Activated T-cell treated with anti-CD3 and anti-CD28 coated beads for 48 hours (primary cell): ENCODE results near the gene RNF223.
A peak's percentile ranks its signal among the peaks of the same experiment; 100 is the strongest.

Experiments
- DNase-seq: peaks from one replicate; pipeline ENCODE4 v3.0.0-alpha.2; 2020; ENCODE audit warnings: low read depth

The RNF223 gene

GRCh38 chr1:1073743-1074587 lies at the start of gene RNF223:
Gene RNF223, minus strand, starts transcription at chr1:1074306. Its CDS starts 1,740 bp downstream, at chr1:1072566.
- no peak for DNase-seq

GRCh38 chr1:1122981-1123480 lies 48.9 kb upstream of the RNF223 start:
- DNase-seq: no peak

- DNase-seq: peak; percentile 79
These were observed 48.1 kb upstream of the RNF223 start for GRCh38 chr1:1122078-1122811.

GRCh38 chr1:1121611-1122077 lies 47.5 kb upstream of the RNF223 start:
- DNase-seq: no peak

- DNase-seq: no peak
These were observed 46.9 kb upstream of the RNF223 start for GRCh38 chr1:1120866-1121591.

- no peak for DNase-seq
These were observed 46.0 kb upstream of the RNF223 start for GRCh38 chr1:1120096-1120495.

GRCh38 chr1:1119272-1119890 lies 45.3 kb upstream of the RNF223 start:
- DNase-seq: no peak

GRCh38 chr1:1118876-1119220 lies 44.7 kb upstream of the RNF223 start:
- DNase-seq: no peak

- no peak for DNase-seq
These were observed 44.1 kb upstream of the RNF223 start for GRCh38 chr1:1118011-1118875.

GRCh38 chr1:1117469-1117831 lies 43.3 kb upstream of the RNF223 start:
- no peak for DNase-seq

GRCh38 chr1:1116701-1117468 lies 42.8 kb upstream of the RNF223 start:
- DNase-seq: no peak

- peak; percentile 99 for DNase-seq
These were observed 41.9 kb upstream of the RNF223 start, which contains the start of gene C1orf159 for GRCh38 chr1:1115786-1116700. Gene C1orf159, minus strand, starts transcription at chr1:1116089. Its CDS starts 24,546 bp downstream, at chr1:1091543.

- no peak for DNase-seq
These were observed 41.2 kb upstream of the RNF223 start for GRCh38 chr1:1115136-1115785.

- no peak for DNase-seq
These were observed 40.3 kb upstream of the RNF223 start for GRCh38 chr1:1114431-1114830.

- DNase-seq: no peak
These were observed 38.3 kb upstream of the RNF223 start for GRCh38 chr1:1112237-1112985.

- DNase-seq: no peak
These were observed 37.6 kb upstream of the RNF223 start for GRCh38 chr1:1111516-1112236.

GRCh38 chr1:1110561-1110971 lies 36.5 kb upstream of the RNF223 start:
- DNase-seq: no peak
